IPS-18a (cell line): ENCODE measurements around the gene FRAS1.

Source experiments
- H3K27ac ChIP-seq: one replicate; pipeline ENCODE4 v1.5.1; 2013; ENCODE audit warnings: low read length
- H3K27me3 ChIP-seq: one replicate; pipeline ENCODE4 v1.6.1; 2013; ENCODE audit warnings: mild to moderate bottlenecking, low read length; ENCODE audit not compliant: control insufficient read depth, insufficient read depth
- H3K36me3 ChIP-seq: one replicate; pipeline ENCODE4 v1.6.1; 2013; ENCODE audit warnings: low read depth, low read length; ENCODE audit not compliant: control insufficient read depth
- H3K4me1 ChIP-seq: one replicate; pipeline ENCODE4 v1.6.1; 2013; ENCODE audit warnings: low read depth, low read length; ENCODE audit not compliant: control insufficient read depth
- H3K4me3 ChIP-seq: one replicate; pipeline ENCODE4 v1.5.1; 2013; ENCODE audit warnings: low read length
- H3K9ac ChIP-seq: one replicate; pipeline ENCODE4 v1.6.1; 2013; ENCODE audit warnings: mild to moderate bottlenecking, low read length, moderate library complexity
- H3K9me3 ChIP-seq: one replicate; pipeline ENCODE4 v1.6.1; 2013; ENCODE audit warnings: low read depth, low read length; ENCODE audit not compliant: control insufficient read depth

The FRAS1 gene

DNA sequence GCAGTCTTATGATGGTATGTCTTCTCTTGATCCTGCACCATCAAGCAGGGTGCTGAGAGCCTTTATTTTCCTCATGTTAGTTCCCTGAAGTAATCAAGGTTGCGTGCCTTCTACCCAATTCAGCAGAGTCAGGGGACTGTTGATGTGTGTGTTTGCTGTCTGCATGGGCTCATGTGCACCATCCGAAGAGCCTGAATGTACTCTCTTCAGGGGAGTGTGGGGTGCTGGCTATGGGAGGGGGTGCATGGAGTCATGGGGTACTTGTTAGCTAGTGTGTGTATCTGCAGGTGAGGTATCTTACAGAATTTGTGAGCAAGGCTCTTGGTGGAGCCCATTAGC lies 340.1 kb downstream of the FRAS1 start:
- Histone ChIP-seq H3K9ac (no peak overlapping the region), H3K9me3 (no peaks in the 10 kb centered on the region), H3K4me1 (peaks cover 14% of the 10 kb centered on the region), H3K27me3 (no peaks in the 10 kb centered on the region), H3K36me3 (peaks cover 14% of the 10 kb centered on the region), H3K27ac (no peak overlapping the region), H3K4me3 (peak overlapping the region; percentile 6)

- peaks cover 30% of the 10 kb centered on the region for H3K36me3 ChIP-seq
- no peak overlapping the region for H3K27ac ChIP-seq
- H3K9me3 ChIP-seq, result no peaks in the 10 kb centered on the region
- no peak overlapping the region for H3K9ac ChIP-seq
- H3K4me1 ChIP-seq, result no peaks in the 10 kb centered on the region
- no peak overlapping the region for H3K4me3 ChIP-seq
- H3K27me3 ChIP-seq, result no peaks in the 10 kb centered on the region
Measured at GRCh38 chr4:78409612-78410202, 352.6 kb downstream of the FRAS1 start.

DNA sequence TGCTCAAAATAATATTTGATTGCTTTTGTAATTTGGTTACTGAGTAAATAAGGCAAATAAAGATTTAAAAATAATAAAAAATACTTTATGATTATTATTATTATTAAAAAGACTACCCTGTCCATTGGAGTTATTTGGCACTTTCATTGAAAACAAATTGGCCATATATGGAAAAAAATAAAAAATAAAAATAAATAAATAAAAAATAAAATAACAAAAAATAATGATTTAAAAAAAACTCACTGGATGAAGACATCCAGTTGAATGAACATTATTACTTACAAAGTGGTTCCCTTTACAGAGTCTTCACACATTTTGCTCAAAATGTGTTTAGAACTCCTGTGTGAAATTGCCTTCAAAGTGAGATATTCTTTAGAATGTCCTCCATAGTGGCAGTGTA lies 353.1 kb downstream of the FRAS1 start:
- peaks cover 33% of the 10 kb centered on the region for H3K36me3 ChIP-seq

GRCh38 chr4:78410676-78411075 lies 353.6 kb downstream of the FRAS1 start:
- Histone ChIP-seq H3K27ac (no peak overlapping the region), H3K4me1 (no peaks in the 10 kb centered on the region), H3K4me3 (no peak overlapping the region), H3K36me3 (peaks cover 36% of the 10 kb centered on the region), H3K27me3 (no peaks in the 10 kb centered on the region), H3K9ac (no peak overlapping the region), H3K9me3 (no peaks in the 10 kb centered on the region)

More for the DNA sequence above, 353.1 kb downstream of the FRAS1 start:
- Histone ChIP-seq H3K9me3 (no peaks in the 10 kb centered on the region), H3K9ac (no peak overlapping the region), H3K27ac (no peak overlapping the region), H3K4me1 (no peaks in the 10 kb centered on the region), H3K4me3 (no peak overlapping the region), H3K27me3 (no peaks in the 10 kb centered on the region)

DNA sequence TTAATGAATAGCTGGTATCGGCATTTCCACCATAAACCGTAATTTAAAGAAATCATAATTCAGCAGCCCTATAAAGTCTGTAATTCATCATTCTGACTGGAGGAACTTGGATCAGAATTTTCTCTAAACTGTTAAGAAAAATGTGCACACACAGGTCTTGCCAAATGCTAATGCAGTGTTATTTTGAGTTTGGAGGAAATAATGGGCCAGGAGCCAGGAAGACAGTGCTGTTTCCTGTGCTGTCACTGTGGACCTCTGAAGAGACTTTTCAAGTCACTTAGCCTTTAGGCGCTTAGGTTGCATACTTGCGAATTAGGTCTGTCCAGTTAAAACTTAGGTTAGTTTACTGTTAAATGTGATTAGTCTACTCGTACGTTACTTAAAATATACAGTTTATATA lies 357.0 kb downstream of the FRAS1 start:
- H3K27me3 ChIP-seq, result no peaks in the 10 kb centered on the region
- no peak overlapping the region for H3K27ac ChIP-seq
- H3K4me1 ChIP-seq, result peaks cover 12% of the 10 kb centered on the region
- no peaks in the 10 kb centered on the region for H3K9me3 ChIP-seq
- no peak overlapping the region for H3K4me3 ChIP-seq
- H3K9ac ChIP-seq, result no peak overlapping the region
- peaks cover 36% of the 10 kb centered on the region for H3K36me3 ChIP-seq

- H3K4me1 ChIP-seq, result peaks cover 12% of the 10 kb centered on the region
- H3K4me3 ChIP-seq, result no peak overlapping the region
- no peaks in the 10 kb centered on the region for H3K27me3 ChIP-seq
- H3K9me3 ChIP-seq, result no peaks in the 10 kb centered on the region
- peaks cover 60% of the 10 kb centered on the region for H3K36me3 ChIP-seq
- H3K9ac ChIP-seq, result no peak overlapping the region
- no peak overlapping the region for H3K27ac ChIP-seq
Measured at GRCh38 chr4:78417603-78418002, 360.5 kb downstream of the FRAS1 start.

DNA sequence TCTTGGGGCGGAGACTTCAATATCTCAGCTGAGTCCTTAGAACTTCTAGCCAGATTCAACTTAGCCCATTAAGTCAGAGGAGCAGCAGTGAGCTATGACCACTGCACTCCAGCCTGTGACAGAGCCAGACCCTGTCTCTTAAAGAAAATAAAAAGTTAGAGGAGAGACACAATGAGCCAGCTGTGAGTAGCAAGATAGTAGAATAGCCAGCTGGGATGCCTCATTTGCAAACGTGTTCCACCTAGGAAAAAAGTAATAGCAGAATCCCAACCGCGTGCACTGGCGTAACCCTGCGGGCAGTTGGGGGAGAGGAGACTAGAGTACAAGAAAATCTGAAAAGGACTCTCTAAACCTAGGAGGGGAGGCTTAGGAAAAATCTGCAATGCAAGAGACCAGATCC lies 361.3 kb downstream of the FRAS1 start:
- no peak overlapping the region for H3K4me3 ChIP-seq
- H3K36me3 ChIP-seq, result peaks cover 57% of the 10 kb centered on the region
- H3K27me3 ChIP-seq, result no peaks in the 10 kb centered on the region
- no peak overlapping the region for H3K9ac ChIP-seq
- no peaks in the 10 kb centered on the region for H3K9me3 ChIP-seq
- peaks cover 12% of the 10 kb centered on the region for H3K4me1 ChIP-seq
- H3K27ac ChIP-seq, result no peak overlapping the region

- H3K4me1 ChIP-seq, result no peaks in the 10 kb centered on the region
- H3K9me3 ChIP-seq, result no peaks in the 10 kb centered on the region
- H3K4me3 ChIP-seq, result no peak overlapping the region
- H3K27me3 ChIP-seq, result no peaks in the 10 kb centered on the region
- no peak overlapping the region for H3K9ac ChIP-seq
- H3K27ac ChIP-seq, result no peak overlapping the region
- H3K36me3 ChIP-seq, result peaks cover 67% of the 10 kb centered on the region
Measured at GRCh38 chr4:78423790-78424189, 366.7 kb downstream of the FRAS1 start.

DNA sequence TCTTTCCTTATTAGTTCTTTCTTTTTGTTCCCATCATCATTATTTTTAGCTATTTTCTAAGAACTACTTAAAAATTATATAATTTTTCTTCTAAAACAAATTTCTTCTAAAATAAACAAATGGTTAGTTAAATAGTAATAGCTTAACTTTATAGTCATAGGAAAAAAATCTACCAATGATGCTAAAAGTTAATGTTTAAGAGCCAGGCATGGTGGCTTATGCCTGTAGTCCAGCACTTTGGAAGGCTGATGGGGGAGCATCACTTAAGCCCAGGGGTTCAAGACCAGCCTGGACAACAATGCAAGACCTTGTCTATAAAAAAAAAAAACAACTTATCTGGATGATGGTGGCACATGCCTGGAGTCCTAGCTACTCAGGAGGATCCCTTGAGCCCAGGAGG lies 367.3 kb downstream of the FRAS1 start:
- H3K36me3 ChIP-seq, result peaks cover 66% of the 10 kb centered on the region
- no peak overlapping the region for H3K27ac ChIP-seq
- no peak overlapping the region for H3K4me3 ChIP-seq
- no peaks in the 10 kb centered on the region for H3K9me3 ChIP-seq
- H3K4me1 ChIP-seq, result no peaks in the 10 kb centered on the region
- H3K9ac ChIP-seq, result no peak overlapping the region
- H3K27me3 ChIP-seq, result no peaks in the 10 kb centered on the region

- Histone ChIP-seq H3K27me3 (no peaks in the 10 kb centered on the region), H3K9ac (no peak overlapping the region), H3K27ac (no peak overlapping the region), H3K9me3 (no peaks in the 10 kb centered on the region), H3K4me3 (no peak overlapping the region), H3K36me3 (peaks cover 66% of the 10 kb centered on the region), H3K4me1 (no peaks in the 10 kb centered on the region)
Measured at GRCh38 chr4:78426972-78427371, 369.8 kb downstream of the FRAS1 start.

DNA sequence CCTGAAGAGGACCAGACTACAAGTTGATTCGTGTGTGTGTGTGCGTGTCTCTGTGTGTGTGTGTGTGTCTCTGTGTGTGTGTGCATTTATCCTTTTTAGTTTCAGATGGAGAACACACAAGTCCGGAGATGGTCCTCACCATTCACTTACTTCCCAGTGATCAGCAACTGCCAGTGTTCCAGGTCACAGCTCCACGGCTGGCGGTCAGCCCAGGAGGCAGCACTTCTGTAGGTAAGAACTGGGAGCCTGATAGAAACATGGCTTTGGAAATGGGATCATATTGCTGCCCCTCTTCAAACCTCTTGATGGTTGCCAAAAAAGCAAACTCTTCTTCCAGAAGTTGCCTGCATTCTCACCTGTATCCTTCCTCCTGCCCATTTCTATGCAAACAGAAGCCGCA lies 371.9 kb downstream of the FRAS1 start:
- H3K9ac ChIP-seq, result no peak overlapping the region
- peaks cover 59% of the 10 kb centered on the region for H3K36me3 ChIP-seq
- H3K27me3 ChIP-seq, result no peaks in the 10 kb centered on the region
- H3K9me3 ChIP-seq, result no peaks in the 10 kb centered on the region
- no peak overlapping the region for H3K4me3 ChIP-seq
- no peak overlapping the region for H3K27ac ChIP-seq
- H3K4me1 ChIP-seq, result no peaks in the 10 kb centered on the region

DNA sequence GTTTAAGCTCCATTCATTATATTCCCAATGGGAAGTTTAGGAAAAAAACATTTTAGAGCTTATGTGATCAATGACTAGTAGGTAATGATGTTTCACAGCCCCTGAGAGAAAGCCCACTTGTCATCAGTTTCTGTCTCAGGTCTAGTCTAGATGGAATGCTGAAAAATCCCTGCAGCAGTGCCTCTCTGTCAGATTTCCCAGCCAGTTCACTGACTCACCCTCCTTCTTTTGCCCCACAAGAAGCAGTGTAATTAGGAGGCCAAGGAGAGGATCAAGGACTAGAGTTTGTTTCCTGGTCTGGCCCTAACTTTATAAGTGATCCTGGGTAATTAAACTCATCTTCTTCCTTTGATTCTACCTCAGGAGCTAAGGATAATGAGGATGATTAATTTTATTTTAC lies 375.8 kb downstream of the FRAS1 start:
- no peaks in the 10 kb centered on the region for H3K27me3 ChIP-seq
- H3K4me3 ChIP-seq, result no peak overlapping the region
- H3K9ac ChIP-seq, result no peak overlapping the region
- peaks cover 4% of the 10 kb centered on the region for H3K4me1 ChIP-seq
- H3K36me3 ChIP-seq, result peaks cover 38% of the 10 kb centered on the region
- H3K27ac ChIP-seq, result no peak overlapping the region
- no peaks in the 10 kb centered on the region for H3K9me3 ChIP-seq
